Peyer's patch (tissue), 4 donors: ENCODE measurements around the gene CARNS1. TPM values are rescaled to one million over a fixed set of nuclear protein-coding genes. Genes with fewer than 3 reads are reported as not detected.

Source experiments
- DNase-seq, 3 donors: peaks; one replicate each; pipeline ENCODE4 v3.0.0-alpha.2; 2017 to 2019
- H3K27ac ChIP-seq, 4 donors: fragments of 200-600 bp; sonication (generic); one replicate each; pipeline ENCODE4 v1.5.1; 2016 to 2019
- H3K27me3 ChIP-seq, 2 donors: fragments of 200-600 bp; sonication (generic); one replicate each; pipeline ENCODE4 v1.5.1; 2019
- H3K36me3 ChIP-seq, 3 donors: fragments of 200-600 bp; sonication (generic); one replicate each; pipeline ENCODE4 v1.5.1; 2016 to 2019
- H3K4me1 ChIP-seq, 4 donors: fragments of 200-600 bp; sonication (generic); one replicate each; pipeline ENCODE4 v1.5.1; 2016 to 2019
- H3K4me3 ChIP-seq, 4 donors: fragments of 200-600 bp; sonication (generic); 1 replicate in 3 of 4; 2 replicates in 1 of 4; pipeline ENCODE4 v1.5.1; 2016 to 2019; ENCODE audit warnings: mild to moderate bottlenecking in 1 of 4
- H3K9me3 ChIP-seq, 4 donors: fragments of 200-600 bp; sonication (generic); one replicate each; pipeline ENCODE4 v1.5.1; 2016 to 2019; ENCODE audit warnings: mild to moderate bottlenecking in 1 of 4
- POLR2A ChIP-seq, 2 donors: fragments of 450-650 bp; IDR thresholded peaks; one replicate each; pipeline ENCODE4 v1.5.1; 2017; ENCODE audit warnings: antibody characterized with exemption in 2 of 2, mild to moderate bottlenecking in 2 of 2, moderate library complexity in 2 of 2
- total RNA-seq, 4 donors: library from RNA; depleted of rRNA; stranded (reverse); fragments of >200 nt; gene quantifications; one replicate each; pipeline ENCODE4 v1.1.0, GENCODE V29; 2016
- TF ChIP-seq, protein P1 (sequence below), 6 experiments: fragments of 450-650 bp in 4 of 6; fragments of 200-600 bp in 2 of 6; sonication (generic) in 1 of 6; IDR thresholded peaks; one replicate each; pipeline ENCODE4 v1.5.1; 2017 to 2019; ENCODE audit warnings: antibody characterized with exemption in 6 of 6, mild to moderate bottlenecking in 3 of 6, moderate library complexity in 1 of 6

CARNS1 gene
- total RNA-seq, 4 donors from 2014 or later, result 0.54 to 1.2 (median 0.83) TPM; not detected in 1

DNA sequence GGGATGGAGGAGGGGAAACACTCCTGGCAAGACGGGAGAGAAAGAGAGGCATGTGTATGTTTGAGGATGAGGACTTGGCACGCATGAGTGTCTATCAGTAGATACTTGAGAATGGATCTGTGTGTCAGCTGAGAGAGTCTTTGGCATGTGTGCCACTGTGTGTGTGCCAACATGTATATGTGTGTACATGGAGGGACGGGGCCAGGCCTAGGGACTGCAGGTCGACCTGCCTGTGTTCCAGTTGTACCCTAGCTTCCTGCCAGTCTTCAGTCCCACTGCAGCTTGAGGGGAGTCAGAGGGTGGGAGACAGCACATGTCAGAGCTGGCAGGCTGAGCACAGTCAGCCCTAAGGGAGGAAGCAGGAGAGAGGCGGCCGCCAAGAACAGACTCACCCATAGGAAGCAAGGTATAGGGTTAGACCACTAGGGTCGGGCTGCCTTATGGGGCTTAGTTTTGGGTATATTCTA, 47.7 kb upstream of the CARNS1 start:
- Histone ChIP-seq H3K27ac (peak overlapping the region in 3 of 4 donors; percentile 13 to 80 (median 60)), H3K4me1 (peaks cover 0 to 66% (median 24%) of the 10 kb centered on the region in 4 donors), H3K4me3 (no peak overlapping the region), H3K36me3 (peaks cover 0 to 8% (median 0%) of the 10 kb centered on the region in 3 donors), H3K9me3 (no peaks in the 10 kb centered on the region), H3K27me3 (no peaks in the 10 kb centered on the region)
- TF ChIP-seq, protein P1, sequence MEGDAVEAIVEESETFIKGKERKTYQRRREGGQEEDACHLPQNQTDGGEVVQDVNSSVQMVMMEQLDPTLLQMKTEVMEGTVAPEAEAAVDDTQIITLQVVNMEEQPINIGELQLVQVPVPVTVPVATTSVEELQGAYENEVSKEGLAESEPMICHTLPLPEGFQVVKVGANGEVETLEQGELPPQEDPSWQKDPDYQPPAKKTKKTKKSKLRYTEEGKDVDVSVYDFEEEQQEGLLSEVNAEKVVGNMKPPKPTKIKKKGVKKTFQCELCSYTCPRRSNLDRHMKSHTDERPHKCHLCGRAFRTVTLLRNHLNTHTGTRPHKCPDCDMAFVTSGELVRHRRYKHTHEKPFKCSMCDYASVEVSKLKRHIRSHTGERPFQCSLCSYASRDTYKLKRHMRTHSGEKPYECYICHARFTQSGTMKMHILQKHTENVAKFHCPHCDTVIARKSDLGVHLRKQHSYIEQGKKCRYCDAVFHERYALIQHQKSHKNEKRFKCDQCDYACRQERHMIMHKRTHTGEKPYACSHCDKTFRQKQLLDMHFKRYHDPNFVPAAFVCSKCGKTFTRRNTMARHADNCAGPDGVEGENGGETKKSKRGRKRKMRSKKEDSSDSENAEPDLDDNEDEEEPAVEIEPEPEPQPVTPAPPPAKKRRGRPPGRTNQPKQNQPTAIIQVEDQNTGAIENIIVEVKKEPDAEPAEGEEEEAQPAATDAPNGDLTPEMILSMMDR (IDR thresholded peaks at IDR 0.05), result no peak
- TF ChIP-seq POLR2A (IDR thresholded peaks at IDR 0.05), result no peak
- no peak for DNase-seq

DNA sequence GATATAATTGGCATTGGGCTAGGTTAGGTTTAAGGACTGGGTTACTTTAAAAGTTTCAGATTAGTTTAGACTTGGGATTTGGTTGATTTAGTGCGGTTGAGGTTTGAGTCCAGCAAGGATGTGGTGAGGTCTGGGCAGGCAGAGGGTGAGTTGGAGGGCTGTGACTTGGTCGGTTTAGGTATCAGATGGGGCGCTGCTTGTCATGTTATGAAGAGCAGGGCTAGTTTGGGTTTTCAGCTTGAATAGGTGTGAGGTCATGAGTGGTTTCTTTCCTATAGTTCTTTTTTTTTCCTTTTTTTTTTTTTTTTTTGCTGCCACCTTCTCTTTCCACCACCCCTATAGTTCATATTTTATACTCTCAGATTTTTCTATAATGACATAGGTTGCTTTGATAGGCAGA, 46.9 kb upstream of the CARNS1 start:
- Histone ChIP-seq H3K27ac (peak overlapping the region in 2 of 4 donors; percentile 19 to 80), H3K27me3 (no peaks in the 10 kb centered on the region), H3K36me3 (peaks cover 0 to 8% (median 0%) of the 10 kb centered on the region in 3 donors), H3K9me3 (no peaks in the 10 kb centered on the region), H3K4me3 (no peak overlapping the region), H3K4me1 (peaks cover 0 to 68% (median 24%) of the 10 kb centered on the region in 4 donors)
- DNase-seq, result peak in 1 of 3 donors; percentile 51
- no peak for TF ChIP-seq POLR2A (IDR thresholded peaks at IDR 0.05)
- TF ChIP-seq, protein P1 (IDR thresholded peaks at IDR 0.05), result no peak

DNA sequence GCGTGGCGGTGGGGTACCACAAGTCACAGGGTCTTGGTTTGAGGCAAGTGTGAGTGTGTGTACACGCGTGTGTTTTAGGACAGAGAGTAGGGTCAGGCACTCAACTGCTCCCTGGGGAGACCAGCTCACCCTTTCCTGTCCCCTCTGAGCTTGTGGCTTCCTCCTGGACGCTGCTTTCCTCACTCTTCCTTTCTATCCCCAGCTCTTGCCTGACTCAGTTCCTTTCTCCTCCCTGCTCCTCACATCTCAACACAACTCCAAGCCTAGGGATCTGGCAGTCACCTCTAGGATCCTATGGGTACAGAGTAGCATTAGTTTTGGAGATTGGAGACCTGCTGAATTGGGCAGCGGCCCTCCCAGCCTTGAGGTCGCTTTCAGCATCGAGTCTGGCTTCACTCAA, 46.2 kb upstream of the CARNS1 start:
- TF ChIP-seq, protein P1 (IDR thresholded peaks at IDR 0.05), result no peak
- no peak for TF ChIP-seq POLR2A (IDR thresholded peaks at IDR 0.05)
- Histone ChIP-seq H3K9me3 (no peaks in the 10 kb centered on the region), H3K27me3 (no peaks in the 10 kb centered on the region), H3K4me3 (no peak overlapping the region), H3K4me1 (peaks cover 0 to 75% (median 28%) of the 10 kb centered on the region in 4 donors), H3K36me3 (peaks cover 0 to 4% (median 0%) of the 10 kb centered on the region in 3 donors), H3K27ac (peak overlapping the region in 2 of 4 donors; percentile 90 to 95)
- no peak for DNase-seq

DNA sequence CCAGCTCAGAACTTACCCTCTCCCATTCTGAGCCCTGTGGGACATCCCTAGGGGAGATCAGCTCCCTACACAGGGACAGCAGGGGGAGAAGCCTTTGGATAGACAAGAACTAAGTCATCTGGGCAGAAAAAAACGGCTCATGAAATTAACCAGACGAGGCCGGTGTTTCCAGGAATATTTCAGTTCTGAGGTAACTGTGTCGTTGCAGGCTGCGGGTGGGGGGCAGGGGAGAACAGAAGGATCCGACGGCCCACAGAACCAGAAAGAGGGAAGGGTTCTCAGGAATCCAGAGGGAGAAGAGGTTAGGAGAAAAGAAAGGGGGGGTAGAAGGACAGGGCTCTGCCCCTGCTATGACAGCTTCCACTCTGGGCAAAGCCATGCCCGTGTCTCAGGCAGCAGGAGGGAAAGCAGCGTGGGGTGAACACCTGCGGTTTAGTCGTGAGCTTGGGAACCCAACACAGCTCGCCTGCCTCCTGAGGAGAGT, 45.6 kb upstream of the CARNS1 start:
- Histone ChIP-seq H3K9me3 (no peaks in the 10 kb centered on the region), H3K4me1 (peaks cover 3 to 78% (median 32%) of the 10 kb centered on the region in 4 donors), H3K36me3 (peaks cover 0 to 1% (median 0%) of the 10 kb centered on the region in 3 donors), H3K27me3 (no peaks in the 10 kb centered on the region), H3K4me3 (no peak overlapping the region), H3K27ac (peak overlapping the region; percentile 40 to 95 (median 92))
- TF ChIP-seq, protein P1 (IDR thresholded peaks at IDR 0.05), result no peak
- no peak for TF ChIP-seq POLR2A (IDR thresholded peaks at IDR 0.05)
- no peak for DNase-seq

DNA sequence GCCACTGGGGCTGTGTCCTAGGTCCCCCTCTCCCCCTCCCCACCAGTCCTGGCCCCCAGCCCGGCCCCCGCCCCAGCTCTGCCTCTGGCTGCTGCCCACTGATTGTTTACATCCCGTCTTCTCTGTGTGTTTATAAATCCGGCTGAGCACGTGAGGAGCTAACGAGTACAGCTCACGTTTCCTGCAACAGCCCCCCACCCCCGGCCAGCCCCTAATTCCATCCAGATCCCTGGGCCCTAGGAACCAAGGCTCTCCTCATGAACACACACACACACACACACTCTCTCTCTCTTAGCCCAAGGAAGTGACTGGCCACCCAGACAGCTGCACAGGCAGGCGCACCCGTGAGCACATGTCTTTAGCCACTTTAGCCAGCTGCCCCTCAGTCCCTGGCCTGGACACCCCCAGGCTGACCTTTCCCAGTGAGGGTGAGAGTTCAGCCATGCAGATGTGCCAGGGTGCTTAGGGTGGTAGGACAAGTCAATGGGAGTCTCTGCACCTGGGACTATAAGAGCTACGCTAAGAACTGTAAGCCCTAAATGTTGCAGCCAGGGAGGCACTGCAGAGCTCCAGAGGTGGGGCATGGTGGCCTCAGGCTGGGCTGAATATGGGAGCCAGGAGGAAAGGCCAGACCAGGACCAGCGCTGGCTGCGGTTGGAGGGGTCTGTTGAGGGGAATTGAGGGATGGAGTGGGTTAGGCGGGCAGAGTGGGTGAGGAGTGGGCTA, 45.0 kb upstream of the CARNS1 start:
- H3K4me1 ChIP-seq, result peaks cover 3 to 78% (median 30%) of the 10 kb centered on the region in 4 donors
- DNase-seq, result no peak

More for the DNA sequence above, 45.0 kb upstream of the CARNS1 start:
- no peak for TF ChIP-seq POLR2A (IDR thresholded peaks at IDR 0.05)
- TF ChIP-seq, protein P1 (IDR thresholded peaks at IDR 0.05), result no peak
- Histone ChIP-seq H3K27me3 (no peaks in the 10 kb centered on the region), H3K9me3 (no peaks in the 10 kb centered on the region), H3K4me3 (peak overlapping the region in 1 of 4 donors; percentile 18), H3K36me3 (no peaks in the 10 kb centered on the region), H3K27ac (peak overlapping the region; percentile 40 to 95 (median 92))
